NCI-H226 (cell line): ENCODE results near the gene ZNF660.

Experiments used
- DNase-seq: peaks from one replicate; pipeline ENCODE4 v3.0.0-alpha.2; 2015

The ZNF660 gene

GRCh38 chr3:44642337-44642736 is 57.6 kb downstream of the ZNF660 start:
- no peak for DNase-seq

- no peak for DNase-seq
Observed at GRCh38 chr3:44643024-44643423, 58.3 kb downstream of the ZNF660 start.

GRCh38 chr3:44647771-44648170 is 63.0 kb downstream of the ZNF660 start:
- DNase-seq, result no peak

GRCh38 chr3:44648564-44649229 is 63.9 kb downstream of the ZNF660 start, which contains the start of gene ZNF35:
Gene ZNF35, plus strand, starts transcription at chr3:44648732. Its CDS starts 2,336 bp downstream, at chr3:44651068.
- peak; percentile 78 for DNase-seq
